Measurements from ENCODE around the gene GFY.
A peak's percentile ranks its signal among the peaks of the same experiment; 100 is the strongest.
"Not testable (repeated sequence)": the region's sequence is repeated elsewhere in the genome, so short reads cannot be mapped to it uniquely, and the experiment has no call there.

Gene GFY

GRCh38 chr19:49442771-49443365, 17.7 kb downstream of the GFY start:
- peak overlapping the region; percentile 46 for H3K4me3 ChIP-seq (ENCODE audit: control insufficient read depth, low read depth, low read length)
- TF ChIP-seq CTCF (IDR thresholded peaks at IDR 0.05; ENCODE audit: control insufficient read depth, insufficient read depth, low read depth, low read length, missing control alignments) = no peak
- DNase-seq (ENCODE audit: low read depth) = no peak

- peak; percentile 92 for TF ChIP-seq CTCF (IDR thresholded peaks at IDR 0.05; ENCODE audit: control insufficient read depth, insufficient read depth, low read depth, low read length, missing control alignments)
- H3K4me3 ChIP-seq (ENCODE audit: control insufficient read depth, low read depth, low read length) = peak overlapping the region; percentile 46
- DNase-seq (ENCODE audit: low read depth) = peak; percentile 71
These were observed 18.3 kb downstream of the GFY start for GRCh38 chr19:49443366-49444099.

- H3K4me3 ChIP-seq (ENCODE audit: control insufficient read depth, low read depth, low read length); DNase-seq (ENCODE audit: low read depth): not testable (repeated sequence)
These were observed 19.0 kb downstream of the GFY start for GRCh38 chr19:49444100-49444700.

- TF ChIP-seq CTCF (IDR thresholded peaks at IDR 0.05; ENCODE audit: control insufficient read depth, insufficient read depth, low read depth, low read length, missing control alignments) = no peak
- H3K4me3 ChIP-seq (ENCODE audit: control insufficient read depth, low read depth, low read length) = no peak overlapping the region
- no peak for DNase-seq (ENCODE audit: low read depth)
These were observed 20.8 kb downstream of the GFY start for GRCh38 chr19:49445997-49446396.

GRCh38 chr19:49447485-49448431, 22.6 kb downstream of the GFY start:
- no peak overlapping the region for H3K4me3 ChIP-seq (ENCODE audit: control insufficient read depth, low read depth, low read length)
- no peak for DNase-seq (ENCODE audit: low read depth)
- no peak for TF ChIP-seq CTCF (IDR thresholded peaks at IDR 0.05; ENCODE audit: control insufficient read depth, insufficient read depth, low read depth, low read length, missing control alignments)

GRCh38 chr19:49448432-49448786, 23.2 kb downstream of the GFY start:
- no peak for DNase-seq (ENCODE audit: low read depth)
- H3K4me3 ChIP-seq (ENCODE audit: control insufficient read depth, low read depth, low read length) = no peak overlapping the region
- no peak for TF ChIP-seq CTCF (IDR thresholded peaks at IDR 0.05; ENCODE audit: control insufficient read depth, insufficient read depth, low read depth, low read length, missing control alignments)

Measured in AG09309 (cell line).